ENCODE measurements around the gene TMCC1. TPM values are rescaled to one million over a fixed set of nuclear protein-coding genes. Genes with fewer than 3 reads are reported as not detected.
A peak's percentile ranks its signal among the peaks of the same experiment; 100 is the strongest.
"Not testable (repeated sequence)": the region's sequence is repeated elsewhere in the genome, so short reads cannot be mapped to it uniquely, and the experiment has no call there.

Gene TMCC1
- total RNA-seq, 1 experiment from 2014 or later, result 7.3 TPM

GRCh38 chr3:129773691-129774663, 119.5 kb downstream of the TMCC1 start:
- DNase-seq (ENCODE audit: low read depth), result no peak

GRCh38 chr3:129770604-129771003, 122.9 kb downstream of the TMCC1 start:
- no peak for DNase-seq (ENCODE audit: low read depth)

- no peak for DNase-seq (ENCODE audit: low read depth)
Observed at GRCh38 chr3:129769616-129770015, 123.9 kb downstream of the TMCC1 start.

- DNase-seq (ENCODE audit: low read depth), result no peak
Observed at GRCh38 chr3:129768728-129769127, 124.8 kb downstream of the TMCC1 start.

- DNase-seq (ENCODE audit: low read depth), result no peak
Observed at GRCh38 chr3:129766135-129766534, 127.4 kb downstream of the TMCC1 start.

- no peak for DNase-seq (ENCODE audit: low read depth)
Observed at GRCh38 chr3:129764090-129764489, 129.4 kb downstream of the TMCC1 start.

GRCh38 chr3:129758785-129759320, 134.7 kb downstream of the TMCC1 start:
- DNase-seq (ENCODE audit: low read depth), result no peak

GRCh38 chr3:129758306-129758705, 135.2 kb downstream of the TMCC1 start:
- no peak for DNase-seq (ENCODE audit: low read depth)

GRCh38 chr3:129756871-129757270, 136.6 kb downstream of the TMCC1 start:
- no peak for DNase-seq (ENCODE audit: low read depth)

GRCh38 chr3:129751105-129751504, 142.4 kb downstream of the TMCC1 start:
- not testable (repeated sequence) for DNase-seq (ENCODE audit: low read depth)

- DNase-seq (ENCODE audit: low read depth), result no peak
Observed at GRCh38 chr3:129749692-129750091, 143.8 kb downstream of the TMCC1 start.

- DNase-seq (ENCODE audit: low read depth), result no peak
Observed at GRCh38 chr3:129747992-129748391, 145.5 kb downstream of the TMCC1 start.

- DNase-seq (ENCODE audit: low read depth), result no peak
Observed at GRCh38 chr3:129747136-129747535, 146.4 kb downstream of the TMCC1 start.

- DNase-seq (ENCODE audit: low read depth), result no peak
Observed at GRCh38 chr3:129746629-129747028, 146.9 kb downstream of the TMCC1 start.

GRCh38 chr3:129745253-129745652, 148.3 kb downstream of the TMCC1 start:
- no peak for DNase-seq (ENCODE audit: low read depth)

GRCh38 chr3:129741794-129742193, 151.7 kb downstream of the TMCC1 start:
- DNase-seq (ENCODE audit: low read depth), result no peak

- DNase-seq (ENCODE audit: low read depth), result no peak
Observed at GRCh38 chr3:129740090-129740489, 153.4 kb downstream of the TMCC1 start.

GRCh38 chr3:129739634-129740033, 153.9 kb downstream of the TMCC1 start:
- DNase-seq (ENCODE audit: low read depth), result no peak

- DNase-seq (ENCODE audit: low read depth), result no peak
Observed at GRCh38 chr3:129738172-129738571, 155.3 kb downstream of the TMCC1 start.

- no peak for DNase-seq (ENCODE audit: low read depth)
Observed at GRCh38 chr3:129736070-129736469, 157.4 kb downstream of the TMCC1 start.

- no peak for DNase-seq (ENCODE audit: low read depth)
Observed at GRCh38 chr3:129735638-129736037, 157.9 kb downstream of the TMCC1 start.

- DNase-seq (ENCODE audit: low read depth), result no peak
Observed at GRCh38 chr3:129734449-129734848, 159.1 kb downstream of the TMCC1 start.

GRCh38 chr3:129732200-129732876, 161.2 kb downstream of the TMCC1 start:
- DNase-seq (ENCODE audit: low read depth), result peak; percentile 3

Data from RPMI7951 (cell line).